Naive thymus-derived CD4-positive, alpha-beta T cell (primary cell): Measurements from ENCODE around the gene CDH23. TPM values are rescaled to one million over a fixed set of nuclear protein-coding genes. Genes with fewer than 3 reads are reported as not detected.
A peak's percentile ranks its signal among the peaks of the same experiment; 100 is the strongest.

Experiments used
- ATAC-seq: fragments of 150-1000 bp; cut with Tn5 transposase; 2 replicates; pipeline ENCODE4 v1.10.0; 2021; ENCODE audit warnings: mild to moderate bottlenecking, moderate library complexity
- CTCF ChIA-PET: fragments of 350-600 bp; sonication (Branson Sonifier 250); formaldehyde crosslinking; loops from one replicate; lab custom pipeline; 2021; ENCODE audit warnings: antibody characterized with exemption; lab: Charles Lee
- POLR2A ChIA-PET: fragments of 350-600 bp; sonication (Branson Sonifier 250); formaldehyde crosslinking; loops from one replicate; lab custom pipeline; 2021; ENCODE audit warnings: antibody characterized with exemption, inconsistent platforms; lab: Charles Lee
- DNase-seq, 9 donors: peaks; one replicate each; pipeline versions ENCODE4 v3.0.0 to v3.0.0-alpha.2; 2020 to 2022; ENCODE audit warnings: mixed read lengths in 1 of 9
- H3K27ac ChIP-seq: one replicate; pipeline ENCODE4 v1.7.0; 2013; ENCODE audit warnings: mild to moderate bottlenecking, low read depth, low read length, moderate library complexity
- H3K27me3 ChIP-seq, 2 donors: one replicate each; pipeline ENCODE4 v1.7.0; 2013; ENCODE audit warnings: low read length in 2 of 2, mild to moderate bottlenecking in 2 of 2, moderate library complexity in 2 of 2; ENCODE audit not compliant: control insufficient read depth in 2 of 2, insufficient read depth in 2 of 2
- H3K36me3 ChIP-seq, 3 experiments: 1 replicate in 2 of 3; 2 replicates in 1 of 3; pipeline ENCODE4 v1.7.0; 2013; ENCODE audit warnings: low read length in 3 of 3, mild to moderate bottlenecking in 3 of 3, moderate library complexity in 1 of 3; ENCODE audit not compliant: insufficient read depth in 3 of 3, control insufficient read depth in 2 of 3
- H3K4me1 ChIP-seq, 2 donors: one replicate each; pipeline ENCODE4 v1.7.0; 2013; ENCODE audit warnings: low read length in 2 of 2, mild to moderate bottlenecking in 2 of 2, moderate library complexity in 1 of 2; ENCODE audit not compliant: control insufficient read depth in 2 of 2, insufficient read depth in 2 of 2
- H3K4me3 ChIP-seq: 2 replicates; pipeline ENCODE4 v1.7.0; 2013; ENCODE audit warnings: mild to moderate bottlenecking, low read length
- H3K9me3 ChIP-seq, 3 experiments: 1 replicate in 2 of 3; 2 replicates in 1 of 3; pipeline ENCODE4 v1.7.0; 2013; ENCODE audit warnings: low read length in 3 of 3; ENCODE audit not compliant: control insufficient read depth in 2 of 3
- H3K27ac Mint-ChIP-seq, 9 donors: one replicate each; pipeline ENCODE4 v1.8.0; 2020 to 2022; ENCODE audit warnings: mixed read lengths in 9 of 9, mild to moderate bottlenecking in 8 of 9, moderate library complexity in 5 of 9, inconsistent platforms in 2 of 9
- H3K27me3 Mint-ChIP-seq, 5 donors: one replicate each; pipeline ENCODE4 v1.8.0; 2021 to 2022; ENCODE audit warnings: mixed read lengths in 5 of 5, mild to moderate bottlenecking in 1 of 5
- H3K36me3 Mint-ChIP-seq, 5 donors: one replicate each; pipeline ENCODE4 v1.8.0; 2020 to 2022; ENCODE audit warnings: mixed read lengths in 5 of 5, mild to moderate bottlenecking in 3 of 5, inconsistent platforms in 1 of 5
- H3K4me1 Mint-ChIP-seq, 7 donors: one replicate each; pipeline ENCODE4 v1.8.0; 2020 to 2022; ENCODE audit warnings: mixed read lengths in 7 of 7, mild to moderate bottlenecking in 3 of 7, inconsistent platforms in 1 of 7
- H3K4me3 Mint-ChIP-seq, 10 donors: one replicate each; pipeline ENCODE4 v1.8.0; 2020 to 2022; ENCODE audit warnings: mild to moderate bottlenecking in 10 of 10, mixed read lengths in 10 of 10, moderate library complexity in 6 of 10, inconsistent platforms in 2 of 10
- H3K9me3 Mint-ChIP-seq, 11 donors: one replicate each; pipeline ENCODE4 v1.8.0; 2020 to 2022; ENCODE audit warnings: mixed read lengths in 11 of 11, mild to moderate bottlenecking in 4 of 11, inconsistent platforms in 1 of 11, moderate library complexity in 1 of 11
- intact Hi-C, 2 donors: fragments of 100-400 bp; cut with micrococcal nuclease; formaldehyde crosslinking; loops; one replicate each; pipeline ENCODE4 v1.15.1; 2023
- polyA plus RNA-seq, 2 donors: library from polyadenylated mRNA; unstranded; fragments of 300-500 nt; fragmentation: Illumina TruSeq; gene quantifications; one replicate each; pipeline ENCODE4 v1.2.3, GENCODE V29; 2021
- total RNA-seq, 6 experiments: library from RNA in 5 of 6; stranded (reverse) in 5 of 6; gene quantifications; 1 replicate in 5 of 6; 2 replicates in 1 of 6; pipeline ENCODE4 v1.2.3 and lab custom pipeline; 2021 to 2026

CDH23 gene
- total and polyA plus RNA-seq, 7 experiments from 2014 or later: 1.1 to 18.3 (median 7.9) TPM

- Histone ChIP-seq H3K9me3 (no peaks in the 10 kb centered on the region), H3K36me3 (peaks cover 24 to 82% (median 47%) of the 10 kb centered on the region in 3 experiments), H3K27ac (no peak overlapping the region), H3K27me3 (no peaks in the 10 kb centered on the region), H3K4me3 (no peak overlapping the region), H3K4me1 (no peaks in the 10 kb centered on the region)
- Mint-ChIP-seq H3K9me3 (no peaks in the 10 kb centered on the region), H3K4me1 (peaks cover 0 to 18% (median 9%) of the 10 kb centered on the region in 7 donors), H3K27ac (peak overlapping the region in 1 of 9 donors; percentile 17), H3K36me3 (peaks cover 8 to 47% (median 16%) of the 10 kb centered on the region in 5 donors), H3K4me3 (no peak overlapping the region), H3K27me3 (no peaks in the 10 kb centered on the region)
- no peak for ATAC-seq
- POLR2A ChIA-PET: no interaction called here
- CTCF ChIA-PET: interaction anchor here (1.1 to 1.3 kb wide), 2 partner anchors 67 to 133 kb away, joined by 3 to 8 read pairs; no protein-coding TSS in a partner anchor
- DNase-seq: no peak
- intact Hi-C loops: loop anchor here in 1 of 2 donors (10.0 kb wide), 1 partner anchor 65 kb away; no protein-coding TSS in a partner anchor
Measured at GRCh38 chr10:71829896-71830295, 433.2 kb downstream of the CDH23 start.

GRCh38 chr10:71830726-71831125, 434.0 kb downstream of the CDH23 start:
- peaks cover 2 to 20% (median 10%) of the 10 kb centered on the region in 7 donors for H3K4me1 Mint-ChIP-seq
- no peaks in the 10 kb centered on the region for H3K27me3 Mint-ChIP-seq
- no peak for DNase-seq
- no peak for ATAC-seq
- peaks cover 22 to 74% (median 41%) of the 10 kb centered on the region in 3 experiments for H3K36me3 ChIP-seq
- H3K27ac Mint-ChIP-seq: no peak overlapping the region
- CTCF ChIA-PET: interaction anchor here (1.3 kb wide), 1 partner anchor 66 kb away, joined by 8 read pairs; no protein-coding TSS in a partner anchor
- POLR2A ChIA-PET: no interaction called here
- H3K4me3 Mint-ChIP-seq: no peak overlapping the region
- no peak overlapping the region for H3K4me3 ChIP-seq
- H3K9me3 ChIP-seq: no peaks in the 10 kb centered on the region
- H3K27me3 ChIP-seq: no peaks in the 10 kb centered on the region
- peaks cover 8 to 42% (median 16%) of the 10 kb centered on the region in 5 donors for H3K36me3 Mint-ChIP-seq
- H3K4me1 ChIP-seq: no peaks in the 10 kb centered on the region
- intact Hi-C loops: loop anchor here in 1 of 2 donors (10.0 kb wide), 1 partner anchor 64 kb away; no protein-coding TSS in a partner anchor
- H3K27ac ChIP-seq: no peak overlapping the region
- H3K9me3 Mint-ChIP-seq: no peaks in the 10 kb centered on the region

GRCh38 chr10:71831646-71832552, 435.2 kb downstream of the CDH23 start:
- Mint-ChIP-seq H3K36me3 (peaks cover 8 to 35% (median 12%) of the 10 kb centered on the region in 5 donors), H3K27me3 (no peaks in the 10 kb centered on the region), H3K4me1 (peaks cover 11 to 31% (median 22%) of the 10 kb centered on the region in 7 donors), H3K9me3 (no peaks in the 10 kb centered on the region), H3K4me3 (no peak overlapping the region), H3K27ac (no peak overlapping the region)
- Histone ChIP-seq H3K27ac (no peak overlapping the region), H3K27me3 (no peaks in the 10 kb centered on the region), H3K4me3 (no peak overlapping the region), H3K4me1 (peaks cover 0 to 2% of the 10 kb centered on the region in 2 donors), H3K9me3 (no peaks in the 10 kb centered on the region), H3K36me3 (peaks cover 22 to 62% (median 29%) of the 10 kb centered on the region in 3 experiments)
- ChIA-PET POLR2A (no interaction called here), CTCF (no interaction called here)
- no peak for DNase-seq
- intact Hi-C loops: loop anchor here in 1 of 2 donors (2.0 to 10.0 kb wide), 2 partner anchors 19 to 63 kb away; partner anchors contain the start of gene PSAP
- ATAC-seq: no peak

DNA sequence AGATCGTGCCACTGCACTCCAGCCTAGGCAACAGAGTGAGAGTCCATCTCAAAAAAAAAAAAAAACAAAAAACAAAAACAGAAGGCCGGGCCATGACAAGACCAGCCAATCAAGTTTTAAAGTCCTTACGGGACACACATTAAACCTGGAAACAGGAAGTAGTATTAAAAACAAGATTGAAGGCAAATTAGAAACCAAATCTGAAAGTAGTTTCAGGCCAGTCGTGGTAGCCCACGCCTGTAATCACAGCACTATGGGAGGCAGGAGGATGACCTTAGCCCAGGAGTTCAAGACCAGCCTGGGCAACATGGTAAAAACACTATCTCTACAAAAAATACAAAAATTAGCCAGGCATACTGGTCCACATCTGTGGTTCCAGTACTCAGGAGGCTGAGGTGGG, 436.2 kb downstream of the CDH23 start:
- Histone ChIP-seq H3K27me3 (no peaks in the 10 kb centered on the region), H3K36me3 (peaks cover 22 to 55% (median 27%) of the 10 kb centered on the region in 3 experiments), H3K9me3 (no peaks in the 10 kb centered on the region), H3K4me1 (peaks cover 4 to 5% of the 10 kb centered on the region in 2 donors), H3K27ac (no peak overlapping the region), H3K4me3 (no peak overlapping the region)
- ATAC-seq (no peak), DNase-seq (no peak)
- intact Hi-C loops: loop anchor here in 1 of 2 donors (2.0 to 10.0 kb wide), 2 partner anchors 18 to 62 kb away; partner anchors contain the start of gene PSAP
- peak overlapping the region in 1 of 9 donors; percentile 6 for H3K27ac Mint-ChIP-seq
- H3K9me3 Mint-ChIP-seq: no peaks in the 10 kb centered on the region
- H3K4me1 Mint-ChIP-seq: peaks cover 22 to 42% (median 33%) of the 10 kb centered on the region in 7 donors
- no peaks in the 10 kb centered on the region for H3K27me3 Mint-ChIP-seq
- no peak overlapping the region for H3K4me3 Mint-ChIP-seq
- ChIA-PET POLR2A (no interaction called here), CTCF (interaction anchor here (0.8 kb wide), 1 partner anchor 17 kb away, joined by 3 read pairs; no protein-coding TSS in a partner anchor)
- peaks cover 8 to 33% (median 12%) of the 10 kb centered on the region in 5 donors for H3K36me3 Mint-ChIP-seq

DNA sequence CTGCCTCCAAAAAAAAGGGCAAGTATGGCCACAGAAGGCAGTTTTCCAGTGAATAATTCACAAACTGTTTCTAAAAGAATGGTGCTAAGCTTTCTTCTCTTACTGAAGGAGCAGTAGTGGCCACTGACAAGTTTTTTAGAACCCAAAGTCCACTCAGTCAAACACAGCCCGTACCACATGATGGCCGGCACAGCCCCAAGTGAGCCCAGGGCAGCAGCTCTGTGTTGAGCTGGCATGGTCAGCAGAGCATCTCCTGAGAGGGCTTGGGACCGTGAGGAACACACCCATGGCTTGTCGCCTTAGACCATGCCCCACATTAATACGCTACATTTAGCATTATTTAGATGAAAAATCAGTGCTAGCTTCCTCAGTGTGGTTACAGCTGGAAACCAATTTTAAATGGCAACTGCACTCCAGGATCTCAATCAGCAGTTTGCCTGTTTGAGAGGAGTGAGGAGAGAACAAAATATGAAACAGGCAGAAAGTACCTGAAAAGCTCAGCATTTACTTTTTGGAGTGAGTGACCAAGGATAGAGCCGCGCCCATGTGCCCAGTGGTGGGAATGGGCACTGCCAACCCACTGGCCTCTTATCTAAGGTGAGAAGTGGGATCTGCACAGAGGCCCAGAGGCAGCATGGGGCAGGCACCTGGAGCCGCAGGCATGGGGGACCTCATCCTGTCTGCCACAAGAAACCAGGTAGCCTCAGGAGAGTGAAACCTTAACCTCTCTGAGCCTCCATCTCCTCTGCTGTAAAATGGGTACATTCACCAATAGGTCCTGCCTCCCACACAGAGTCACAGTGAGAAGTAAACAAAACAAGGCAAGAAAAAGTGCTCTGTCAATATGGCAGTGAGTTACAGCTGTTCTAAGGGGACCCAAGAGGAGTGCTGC, 437.0 kb downstream of the CDH23 start:
- ATAC-seq: no peak
- intact Hi-C loops: loop anchor here in 1 of 2 donors (2.0 to 10.0 kb wide), 2 partner anchors 17 to 61 kb away; partner anchors contain the start of gene PSAP
- CTCF ChIA-PET: interaction anchor here (0.8 kb wide), 1 partner anchor 17 kb away, joined by 3 read pairs; no protein-coding TSS in a partner anchor
- POLR2A ChIA-PET: no interaction called here
- no peaks in the 10 kb centered on the region for H3K9me3 Mint-ChIP-seq
- H3K9me3 ChIP-seq: no peaks in the 10 kb centered on the region
- H3K27me3 Mint-ChIP-seq: no peaks in the 10 kb centered on the region
- peaks cover 29 to 49% (median 40%) of the 10 kb centered on the region in 7 donors for H3K4me1 Mint-ChIP-seq
- no peaks in the 10 kb centered on the region for H3K27me3 ChIP-seq
- peaks cover 18 to 50% (median 20%) of the 10 kb centered on the region in 3 experiments for H3K36me3 ChIP-seq
- no peak overlapping the region for H3K27ac ChIP-seq
- H3K4me3 Mint-ChIP-seq: no peak overlapping the region
- H3K4me3 ChIP-seq: no peak overlapping the region
- peaks cover 4 to 5% of the 10 kb centered on the region in 2 donors for H3K4me1 ChIP-seq
- H3K27ac Mint-ChIP-seq: no peak overlapping the region
- peaks cover 8 to 32% (median 12%) of the 10 kb centered on the region in 5 donors for H3K36me3 Mint-ChIP-seq
- DNase-seq: no peak

DNA sequence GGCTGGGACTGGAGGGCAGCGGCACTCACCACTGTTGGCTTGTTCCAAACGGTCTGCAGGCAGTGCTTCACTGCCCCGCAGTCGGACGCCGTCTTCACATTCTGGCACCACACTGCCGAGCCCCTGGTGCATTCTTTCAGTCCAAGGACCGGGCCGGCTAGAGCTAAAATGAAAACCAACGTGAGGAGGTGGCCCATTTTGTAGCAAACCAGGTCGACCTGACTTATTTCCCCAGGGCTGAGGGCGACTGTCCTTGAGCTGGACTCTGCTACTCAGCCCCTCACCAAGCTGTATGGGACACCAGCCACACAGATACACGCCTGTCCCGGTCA, 437.6 kb downstream of the CDH23 start:
- intact Hi-C loops: loop anchor here in 1 of 2 donors (10.0 kb wide), 1 partner anchor 60 kb away; no protein-coding TSS in a partner anchor
- no peaks in the 10 kb centered on the region for H3K9me3 Mint-ChIP-seq
- H3K4me3 Mint-ChIP-seq: no peak overlapping the region
- peaks cover 4 to 5% of the 10 kb centered on the region in 2 donors for H3K4me1 ChIP-seq
- no peak overlapping the region for H3K27ac ChIP-seq
- POLR2A ChIA-PET: no interaction called here
- ATAC-seq (no peak), DNase-seq (no peak)
- no peak overlapping the region for H3K27ac Mint-ChIP-seq
- H3K27me3 Mint-ChIP-seq: no peaks in the 10 kb centered on the region
- peaks cover 8 to 26% (median 10%) of the 10 kb centered on the region in 5 donors for H3K36me3 Mint-ChIP-seq
- no peaks in the 10 kb centered on the region for H3K27me3 ChIP-seq
- CTCF ChIA-PET: interaction anchor here (0.6 kb wide), 1 partner anchor 194 kb away, joined by 4 read pairs; no protein-coding TSS in a partner anchor
- H3K4me3 ChIP-seq: no peak overlapping the region
- H3K4me1 Mint-ChIP-seq: peaks cover 30 to 56% (median 44%) of the 10 kb centered on the region in 7 donors
- no peaks in the 10 kb centered on the region for H3K9me3 ChIP-seq
- H3K36me3 ChIP-seq: peaks cover 12 to 44% (median 18%) of the 10 kb centered on the region in 3 experiments
